Osteocyte (in vitro differentiated cells): ENCODE results near the gene OSBPL10. TPM values are rescaled to one million over a fixed set of nuclear protein-coding genes. Genes with fewer than 3 reads are reported as not detected.

Experiments used
- DNase-seq: peaks from one replicate; pipeline ENCODE4 v3.0.0; 2021; ENCODE audit warnings: mixed read lengths; ENCODE audit not compliant: unreplicated experiment; ENCODE audit errors: extremely low spot score
- H3K27ac Mint-ChIP-seq: one replicate; pipeline ENCODE4 v1.8.0; 2021; ENCODE audit warnings: mild to moderate bottlenecking, mixed read lengths; ENCODE audit not compliant: unreplicated experiment
- H3K27me3 Mint-ChIP-seq: one replicate; pipeline ENCODE4 v1.8.0; 2021; ENCODE audit warnings: mixed read lengths; ENCODE audit not compliant: unreplicated experiment
- H3K36me3 Mint-ChIP-seq: one replicate; pipeline ENCODE4 v1.8.0; 2021; ENCODE audit warnings: mixed read lengths; ENCODE audit not compliant: unreplicated experiment
- H3K4me1 Mint-ChIP-seq: one replicate; pipeline ENCODE4 v1.8.0; 2021; ENCODE audit warnings: mixed read lengths; ENCODE audit not compliant: unreplicated experiment
- H3K4me3 Mint-ChIP-seq: one replicate; pipeline ENCODE4 v1.8.0; 2021; ENCODE audit warnings: mild to moderate bottlenecking, moderate library complexity, mixed read lengths; ENCODE audit not compliant: unreplicated experiment
- H3K9me3 Mint-ChIP-seq: one replicate; pipeline ENCODE4 v1.8.0; 2021; ENCODE audit warnings: mixed read lengths; ENCODE audit not compliant: unreplicated experiment
- CTCF ChIP-seq: fragments of 200-600 bp; sonication (generic); IDR thresholded peaks from 2 replicates; pipeline ENCODE4 v1.5.0; 2021; ENCODE audit warnings: antibody characterized with exemption, mild to moderate bottlenecking, moderate library complexity
- total RNA-seq: library from RNA; stranded (reverse); gene quantifications from 2 replicates; pipeline ENCODE4 v1.2.1, GENCODE V29; 2021

The OSBPL10 gene
- total RNA-seq, 1 donor from 2014 or later: 21.7 TPM

DNA sequence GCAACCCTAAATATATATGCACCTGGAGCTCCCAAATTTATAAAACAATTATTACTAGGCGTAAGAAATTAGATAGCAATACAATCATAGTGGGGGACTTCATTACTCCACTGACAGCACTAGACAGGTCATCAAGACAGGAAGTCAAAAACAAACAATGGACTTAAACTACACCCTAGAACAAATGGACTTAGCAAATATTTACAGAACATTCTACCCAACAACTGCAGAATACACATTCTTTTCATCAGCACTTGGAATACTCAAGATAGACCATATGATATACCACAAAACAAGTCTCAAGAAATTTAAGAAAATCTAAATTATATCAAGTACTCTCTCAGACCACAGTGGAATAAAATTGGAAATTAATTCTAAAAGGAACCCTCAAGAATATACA, 201.5 kb downstream of the OSBPL10 start:
- Mint-ChIP-seq H3K4me3 (no peak overlapping the region), H3K36me3 (peaks cover 11% of the 10 kb centered on the region), H3K27me3 (no peaks in the 10 kb centered on the region), H3K4me1 (no peaks in the 10 kb centered on the region), H3K9me3 (peaks cover 25% of the 10 kb centered on the region), H3K27ac (no peak overlapping the region)
- no peak for DNase-seq
- TF ChIP-seq CTCF: no peak

- Mint-ChIP-seq H3K27me3 (no peaks in the 10 kb centered on the region), H3K36me3 (peaks cover 11% of the 10 kb centered on the region), H3K27ac (no peak overlapping the region), H3K4me1 (peaks cover 3% of the 10 kb centered on the region), H3K4me3 (no peak overlapping the region), H3K9me3 (peaks cover 25% of the 10 kb centered on the region)
- TF ChIP-seq CTCF: no peak
- no peak for DNase-seq
These were observed 203.2 kb downstream of the OSBPL10 start for GRCh38 chr3:31777887-31778286.

GRCh38 chr3:31777092-31777491, 204.0 kb downstream of the OSBPL10 start:
- H3K4me3 Mint-ChIP-seq: no peak overlapping the region
- H3K27me3 Mint-ChIP-seq: no peaks in the 10 kb centered on the region
- peaks cover 11% of the 10 kb centered on the region for H3K36me3 Mint-ChIP-seq
- peaks cover 21% of the 10 kb centered on the region for H3K9me3 Mint-ChIP-seq
- no peak overlapping the region for H3K27ac Mint-ChIP-seq
- no peak for TF ChIP-seq CTCF
- peaks cover 8% of the 10 kb centered on the region for H3K4me1 Mint-ChIP-seq
- DNase-seq: no peak

DNA sequence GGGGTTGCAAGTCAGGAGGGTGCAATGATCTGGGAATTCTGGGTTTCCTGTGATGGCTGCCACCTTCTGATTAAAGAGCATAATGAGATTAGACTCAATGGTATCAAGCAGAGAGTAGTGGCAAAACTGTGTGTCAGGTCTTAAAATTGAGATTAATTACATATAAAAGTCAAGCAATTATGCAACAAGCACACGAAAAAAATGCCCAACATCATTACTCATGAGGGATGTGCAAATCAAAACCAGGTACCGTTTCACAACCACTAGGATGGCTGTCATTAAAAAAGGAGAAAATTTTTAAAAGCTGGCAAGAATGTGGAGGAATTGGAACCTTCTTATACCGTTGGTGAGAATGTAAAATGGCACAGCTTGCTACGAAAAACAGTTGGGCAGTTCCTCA, 205.0 kb downstream of the OSBPL10 start:
- TF ChIP-seq CTCF: no peak
- no peak overlapping the region for H3K27ac Mint-ChIP-seq
- peaks cover 11% of the 10 kb centered on the region for H3K9me3 Mint-ChIP-seq
- H3K27me3 Mint-ChIP-seq: no peaks in the 10 kb centered on the region
- H3K4me3 Mint-ChIP-seq: no peak overlapping the region
- DNase-seq: no peak
- H3K4me1 Mint-ChIP-seq: peaks cover 8% of the 10 kb centered on the region
- peaks cover 11% of the 10 kb centered on the region for H3K36me3 Mint-ChIP-seq

- no peak for TF ChIP-seq CTCF
- peaks cover 11% of the 10 kb centered on the region for H3K9me3 Mint-ChIP-seq
- no peak overlapping the region for H3K27ac Mint-ChIP-seq
- peaks cover 8% of the 10 kb centered on the region for H3K4me1 Mint-ChIP-seq
- peaks cover 11% of the 10 kb centered on the region for H3K36me3 Mint-ChIP-seq
- H3K4me3 Mint-ChIP-seq: no peak overlapping the region
- DNase-seq: no peak
- H3K27me3 Mint-ChIP-seq: no peaks in the 10 kb centered on the region
These were observed 205.7 kb downstream of the OSBPL10 start for GRCh38 chr3:31775383-31775782.
